ENCODE measurements around the gene NTRK2. TPM values are rescaled to one million over a fixed set of nuclear protein-coding genes. Genes with fewer than 3 reads are reported as not detected.

NTRK2 gene
- total RNA-seq, 1 experiment from 2014 or later = not detected

GRCh38 chr9:84822589-84823233 lies 153.2 kb downstream of the NTRK2 start:
- no peaks in the 10 kb centered on the region for H3K9me3 ChIP-seq (ENCODE audit: control insufficient read depth in 1 of 2, insufficient read depth in 1 of 2, low read depth in 1 of 2, low read length in 2 of 2)
- H3K27me3 ChIP-seq (ENCODE audit: insufficient read depth, low read length) = peaks cover 24% of the 10 kb centered on the region
- TF ChIP-seq, protein P1, sequence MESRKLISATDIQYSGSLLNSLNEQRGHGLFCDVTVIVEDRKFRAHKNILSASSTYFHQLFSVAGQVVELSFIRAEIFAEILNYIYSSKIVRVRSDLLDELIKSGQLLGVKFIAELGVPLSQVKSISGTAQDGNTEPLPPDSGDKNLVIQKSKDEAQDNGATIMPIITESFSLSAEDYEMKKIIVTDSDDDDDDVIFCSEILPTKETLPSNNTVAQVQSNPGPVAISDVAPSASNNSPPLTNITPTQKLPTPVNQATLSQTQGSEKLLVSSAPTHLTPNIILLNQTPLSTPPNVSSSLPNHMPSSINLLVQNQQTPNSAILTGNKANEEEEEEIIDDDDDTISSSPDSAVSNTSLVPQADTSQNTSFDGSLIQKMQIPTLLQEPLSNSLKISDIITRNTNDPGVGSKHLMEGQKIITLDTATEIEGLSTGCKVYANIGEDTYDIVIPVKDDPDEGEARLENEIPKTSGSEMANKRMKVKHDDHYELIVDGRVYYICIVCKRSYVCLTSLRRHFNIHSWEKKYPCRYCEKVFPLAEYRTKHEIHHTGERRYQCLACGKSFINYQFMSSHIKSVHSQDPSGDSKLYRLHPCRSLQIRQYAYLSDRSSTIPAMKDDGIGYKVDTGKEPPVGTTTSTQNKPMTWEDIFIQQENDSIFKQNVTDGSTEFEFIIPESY (IDR thresholded peaks at IDR 0.05; ENCODE audit: extremely low read depth, insufficient replicate concordance, low read length) = no peak
- TF ChIP-seq CEBPB (IDR thresholded peaks at IDR 0.05; ENCODE audit: low read depth) = no peak
- no peak for TF ChIP-seq POLR2A (IDR thresholded peaks at IDR 0.05; ENCODE audit: borderline replicate concordance, extremely low read depth, insufficient read depth, insufficient read length)
- TF ChIP-seq, protein P2, sequence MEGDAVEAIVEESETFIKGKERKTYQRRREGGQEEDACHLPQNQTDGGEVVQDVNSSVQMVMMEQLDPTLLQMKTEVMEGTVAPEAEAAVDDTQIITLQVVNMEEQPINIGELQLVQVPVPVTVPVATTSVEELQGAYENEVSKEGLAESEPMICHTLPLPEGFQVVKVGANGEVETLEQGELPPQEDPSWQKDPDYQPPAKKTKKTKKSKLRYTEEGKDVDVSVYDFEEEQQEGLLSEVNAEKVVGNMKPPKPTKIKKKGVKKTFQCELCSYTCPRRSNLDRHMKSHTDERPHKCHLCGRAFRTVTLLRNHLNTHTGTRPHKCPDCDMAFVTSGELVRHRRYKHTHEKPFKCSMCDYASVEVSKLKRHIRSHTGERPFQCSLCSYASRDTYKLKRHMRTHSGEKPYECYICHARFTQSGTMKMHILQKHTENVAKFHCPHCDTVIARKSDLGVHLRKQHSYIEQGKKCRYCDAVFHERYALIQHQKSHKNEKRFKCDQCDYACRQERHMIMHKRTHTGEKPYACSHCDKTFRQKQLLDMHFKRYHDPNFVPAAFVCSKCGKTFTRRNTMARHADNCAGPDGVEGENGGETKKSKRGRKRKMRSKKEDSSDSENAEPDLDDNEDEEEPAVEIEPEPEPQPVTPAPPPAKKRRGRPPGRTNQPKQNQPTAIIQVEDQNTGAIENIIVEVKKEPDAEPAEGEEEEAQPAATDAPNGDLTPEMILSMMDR (IDR thresholded peaks at IDR 0.05 in 2 of 3, conservative IDR thresholded peaks at IDR 0.05 in 1 of 3; ENCODE audit: borderline replicate concordance in 1 of 3, insufficient read depth in 1 of 3, low read depth in 2 of 3, low read length in 2 of 3) = no peak
- TF ChIP-seq SRF (IDR thresholded peaks at IDR 0.05; ENCODE audit: low read depth) = no peak
- TF ChIP-seq, protein P3, sequence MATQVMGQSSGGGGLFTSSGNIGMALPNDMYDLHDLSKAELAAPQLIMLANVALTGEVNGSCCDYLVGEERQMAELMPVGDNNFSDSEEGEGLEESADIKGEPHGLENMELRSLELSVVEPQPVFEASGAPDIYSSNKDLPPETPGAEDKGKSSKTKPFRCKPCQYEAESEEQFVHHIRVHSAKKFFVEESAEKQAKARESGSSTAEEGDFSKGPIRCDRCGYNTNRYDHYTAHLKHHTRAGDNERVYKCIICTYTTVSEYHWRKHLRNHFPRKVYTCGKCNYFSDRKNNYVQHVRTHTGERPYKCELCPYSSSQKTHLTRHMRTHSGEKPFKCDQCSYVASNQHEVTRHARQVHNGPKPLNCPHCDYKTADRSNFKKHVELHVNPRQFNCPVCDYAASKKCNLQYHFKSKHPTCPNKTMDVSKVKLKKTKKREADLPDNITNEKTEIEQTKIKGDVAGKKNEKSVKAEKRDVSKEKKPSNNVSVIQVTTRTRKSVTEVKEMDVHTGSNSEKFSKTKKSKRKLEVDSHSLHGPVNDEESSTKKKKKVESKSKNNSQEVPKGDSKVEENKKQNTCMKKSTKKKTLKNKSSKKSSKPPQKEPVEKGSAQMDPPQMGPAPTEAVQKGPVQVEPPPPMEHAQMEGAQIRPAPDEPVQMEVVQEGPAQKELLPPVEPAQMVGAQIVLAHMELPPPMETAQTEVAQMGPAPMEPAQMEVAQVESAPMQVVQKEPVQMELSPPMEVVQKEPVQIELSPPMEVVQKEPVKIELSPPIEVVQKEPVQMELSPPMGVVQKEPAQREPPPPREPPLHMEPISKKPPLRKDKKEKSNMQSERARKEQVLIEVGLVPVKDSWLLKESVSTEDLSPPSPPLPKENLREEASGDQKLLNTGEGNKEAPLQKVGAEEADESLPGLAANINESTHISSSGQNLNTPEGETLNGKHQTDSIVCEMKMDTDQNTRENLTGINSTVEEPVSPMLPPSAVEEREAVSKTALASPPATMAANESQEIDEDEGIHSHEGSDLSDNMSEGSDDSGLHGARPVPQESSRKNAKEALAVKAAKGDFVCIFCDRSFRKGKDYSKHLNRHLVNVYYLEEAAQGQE (IDR thresholded peaks at IDR 0.05; ENCODE audit: low read depth) = no peak
- no peak for TF ChIP-seq EZH2phosphoT487 (IDR thresholded peaks at IDR 0.05; ENCODE audit: borderline replicate concordance)
- no peak for TF ChIP-seq ZNF274 (IDR thresholded peaks at IDR 0.05; ENCODE audit: low read depth, low read length)
- TF ChIP-seq ELF1 (IDR thresholded peaks at IDR 0.05; ENCODE audit: borderline replicate concordance, low read depth) = no peak
- TF ChIP-seq FOSL1 (IDR thresholded peaks at IDR 0.05; ENCODE audit: low read depth) = no peak
- TF ChIP-seq ZFX (IDR thresholded peaks at IDR 0.05) = no peak
- no peak for TF ChIP-seq POLR2AphosphoS5 (IDR thresholded peaks at IDR 0.05; ENCODE audit: low read depth, low read length)
- no peak for TF ChIP-seq TCF7L2 (IDR thresholded peaks at IDR 0.05; ENCODE audit: borderline replicate concordance, extremely low read depth, insufficient read depth, insufficient read length)
- no peak for TF ChIP-seq SIN3A (IDR thresholded peaks at IDR 0.05; ENCODE audit: low read depth)
- intact Hi-C loops (cut with micrococcal nuclease) = no loop called here
- H3K79me2 ChIP-seq (ENCODE audit: insufficient read depth, low read length) = no peaks in the 10 kb centered on the region
- H3K36me3 ChIP-seq (ENCODE audit: control insufficient read depth in 1 of 2, insufficient read depth in 2 of 2, low read length in 2 of 2) = no peaks in the 10 kb centered on the region
- no peak overlapping the region for H2AFZ ChIP-seq (ENCODE audit: low read depth, low read length, poor library complexity, severe bottlenecking)
- H3K27ac ChIP-seq (ENCODE audit: low read depth, low read length) = no peak overlapping the region
- H3K9me2 ChIP-seq (ENCODE audit: insufficient read depth) = no peaks in the 10 kb centered on the region
- CTCF ChIA-PET = no interaction called here
- H3K4me3 ChIP-seq (replicated peaks in 1 of 2; ENCODE audit: low read depth in 1 of 2, low read length in 2 of 2) = no peak overlapping the region
- H3K4me1 ChIP-seq (ENCODE audit: control insufficient read depth in 1 of 2, insufficient read depth in 2 of 2, low read length in 2 of 2) = no peaks in the 10 kb centered on the region
- no peak overlapping the region for H3K9ac ChIP-seq (ENCODE audit: low read length)
- RAD21 ChIA-PET (ENCODE audit: low non-redundant PET in 1 of 2, low total read pairs in 2 of 2, uncharacterized antibody in 2 of 2, unreplicated experiment in 2 of 2) = no interaction called here
- no TSS peak for BruUV-seq (replicated peaks)
- no peak overlapping the region for H3K4me2 ChIP-seq (ENCODE audit: low read length)
- POLR2A ChIA-PET = no interaction called here
- ATAC-seq (no peak), DNase-seq (ENCODE audit: low read depth, low spot score) (no peak)
- no peaks in the 10 kb centered on the region for H4K20me1 ChIP-seq (ENCODE audit: insufficient read depth)

Measured in HCT116 (cell line).